NCI-H2029 treated with DMSO at 0.1 percent for 48 hours (cell line): Measurements from ENCODE around the gene CDT1.
"Not testable (repeated sequence)": the region's sequence is repeated elsewhere in the genome, so short reads cannot be mapped to it uniquely, and the experiment has no call there.

Source experiments
- DNase-seq: peaks from one replicate; lab custom pipeline; 2025; lab: John Stamatoyannopoulos, UW

Gene CDT1

GRCh38 chr16:88817785-88818574 lies 14.4 kb downstream of the CDT1 start:
- DNase-seq, result no peak

- DNase-seq, result no peak
These were observed 14.9 kb downstream of the CDT1 start for GRCh38 chr16:88818575-88818874.

- no peak for DNase-seq
These were observed 15.5 kb downstream of the CDT1 start for GRCh38 chr16:88819126-88819525.

GRCh38 chr16:88820385-88821025 lies 16.9 kb downstream of the CDT1 start:
- no peak for DNase-seq

GRCh38 chr16:88821168-88821850 lies 17.7 kb downstream of the CDT1 start:
- no peak for DNase-seq

- DNase-seq, result no peak
These were observed 18.9 kb downstream of the CDT1 start for GRCh38 chr16:88822281-88823040.

- DNase-seq, result not testable (repeated sequence)
These were observed 20.1 kb downstream of the CDT1 start for GRCh38 chr16:88823646-88824045.

- no peak for DNase-seq
These were observed 20.9 kb downstream of the CDT1 start for GRCh38 chr16:88824256-88825077.

- no peak for DNase-seq
These were observed 21.6 kb downstream of the CDT1 start for GRCh38 chr16:88825146-88825545.

- DNase-seq, result no peak
These were observed 22.7 kb downstream of the CDT1 start for GRCh38 chr16:88826070-88826840.

GRCh38 chr16:88827727-88828126 lies 24.1 kb downstream of the CDT1 start:
- no peak for DNase-seq

GRCh38 chr16:88828711-88829110 lies 25.1 kb downstream of the CDT1 start:
- DNase-seq, result no peak

- DNase-seq, result no peak
These were observed 26.7 kb downstream of the CDT1 start for GRCh38 chr16:88830258-88830657.

GRCh38 chr16:88830783-88831182 lies 27.2 kb downstream of the CDT1 start:
- DNase-seq, result no peak

GRCh38 chr16:88831838-88832237 lies 28.2 kb downstream of the CDT1 start:
- no peak for DNase-seq

- DNase-seq, result no peak
These were observed 29.5 kb downstream of the CDT1 start for GRCh38 chr16:88833086-88833485.

- no peak for DNase-seq
These were observed 31.1 kb downstream of the CDT1 start for GRCh38 chr16:88834670-88835069.

GRCh38 chr16:88835383-88835782 lies 31.8 kb downstream of the CDT1 start:
- DNase-seq, result no peak

- no peak for DNase-seq
These were observed 32.2 kb downstream of the CDT1 start for GRCh38 chr16:88835818-88836217.

GRCh38 chr16:88836791-88837190 lies 33.2 kb downstream of the CDT1 start:
- DNase-seq, result no peak

GRCh38 chr16:88837806-88838205 lies 34.2 kb downstream of the CDT1 start:
- no peak for DNase-seq
